GM06990 (cell line): ENCODE results near the gene SLC25A43.

ENCODE experiments used
- DNase-seq: peaks from one replicate; pipeline ENCODE4 v3.0.0-alpha.2; 2011; ENCODE audit not compliant: insufficient read length; ENCODE audit errors: extremely low read depth
- H3K27me3 ChIP-seq: replicated peaks from 2 replicates; pipeline ENCODE4 v1.6.0; 2011; ENCODE audit warnings: low read length; ENCODE audit not compliant: control insufficient read depth, insufficient read depth
- H3K36me3 ChIP-seq: 2 replicates; pipeline ENCODE4 v1.5.1; 2011; ENCODE audit warnings: low read length; ENCODE audit not compliant: control insufficient read depth, insufficient read depth
- H3K4me3 ChIP-seq: replicated peaks from 2 replicates; pipeline ENCODE4 v1.5.1; 2011; ENCODE audit warnings: low read depth, mild to moderate bottlenecking, control low read depth, low read length
- CTCF ChIP-seq: IDR thresholded peaks from 2 replicates; pipeline ENCODE4 v1.5.1; 2011; ENCODE audit warnings: low read length, control low read depth, mild to moderate bottlenecking, inconsistent platforms; ENCODE audit not compliant: insufficient read depth, poor library complexity, severe bottlenecking

SLC25A43 gene

GRCh38 chrX:119411959-119412358 is 12.8 kb downstream of the SLC25A43 start:
- H3K36me3 ChIP-seq, result no peaks in the 10 kb centered on the region
- H3K27me3 ChIP-seq, result no peaks in the 10 kb centered on the region
- H3K4me3 ChIP-seq, result no peak overlapping the region
- DNase-seq, result no peak
- no peak for TF ChIP-seq CTCF

- no peak for DNase-seq
- no peak for TF ChIP-seq CTCF
- Histone ChIP-seq H3K4me3 (no peak overlapping the region), H3K36me3 (peaks cover 2% of the 10 kb centered on the region; the same call in 1 of the 2 replicates), H3K27me3 (no peaks in the 10 kb centered on the region)
Observed at GRCh38 chrX:119417376-119417775, 18.2 kb downstream of the SLC25A43 start.

- peak; percentile 46 for TF ChIP-seq CTCF
- H3K36me3 ChIP-seq, result peaks cover 2% of the 10 kb centered on the region; the same call in 1 of the 2 replicates
- H3K27me3 ChIP-seq, result no peaks in the 10 kb centered on the region
- DNase-seq, result no peak
- H3K4me3 ChIP-seq, result no peak overlapping the region
Observed at GRCh38 chrX:119417842-119418241, 18.7 kb downstream of the SLC25A43 start.

- no peaks in the 10 kb centered on the region for H3K27me3 ChIP-seq
- no peak for DNase-seq
- no peak for TF ChIP-seq CTCF
- peaks cover 2% of the 10 kb centered on the region; the same call in 1 of the 2 replicates for H3K36me3 ChIP-seq
- H3K4me3 ChIP-seq, result no peak overlapping the region
Observed at GRCh38 chrX:119419146-119419545, 20.0 kb downstream of the SLC25A43 start.

GRCh38 chrX:119419898-119420297 is 20.8 kb downstream of the SLC25A43 start:
- no peak for DNase-seq
- Histone ChIP-seq H3K27me3 (no peaks in the 10 kb centered on the region), H3K36me3 (peaks cover 2% of the 10 kb centered on the region; the same call in 1 of the 2 replicates), H3K4me3 (no peak overlapping the region)
- TF ChIP-seq CTCF, result no peak

- H3K27me3 ChIP-seq, result no peaks in the 10 kb centered on the region
- H3K36me3 ChIP-seq, result peaks cover 2% of the 10 kb centered on the region; the same call in 1 of the 2 replicates
- H3K4me3 ChIP-seq, result no peak overlapping the region
- no peak for DNase-seq
- TF ChIP-seq CTCF, result no peak
Observed at GRCh38 chrX:119421016-119421705, 22.0 kb downstream of the SLC25A43 start.
